AG04450 (cell line): ENCODE data around the gene EPB41L2. TPM values are rescaled to one million over a fixed set of nuclear protein-coding genes. Genes with fewer than 3 reads are reported as not detected.
"Not testable (repeated sequence)": the region's sequence is repeated elsewhere in the genome, so short reads cannot be mapped to it uniquely, and the experiment has no call there.

Source experiments
- CTCF ChIA-PET: fragments of 300-600, 350-600 bp; formaldehyde crosslinking; extraction: SDS; loops from one replicate; lab custom pipeline; 2022; ENCODE audit warnings: antibody characterized with exemption, inconsistent platforms; lab: Charles Lee
- POLR2A ChIA-PET: fragments of 350-600 bp; formaldehyde crosslinking; extraction: SDS; loops from one replicate; lab custom pipeline; 2021; ENCODE audit warnings: antibody characterized with exemption, inconsistent platforms; lab: Yijun Ruan, JAX
- DNase-seq: peaks from one replicate; pipeline ENCODE4 v3.0.0-alpha.2; 2011; ENCODE audit warnings: low read depth, low spot score
- H3K27ac ChIP-seq: one replicate; pipeline ENCODE4 v1.5.1; 2012; ENCODE audit warnings: low read depth, low read length, control low read depth
- H3K27me3 ChIP-seq: one replicate; pipeline ENCODE4 v1.6.0; 2012; ENCODE audit warnings: low read length; ENCODE audit not compliant: control insufficient read depth, insufficient read depth
- H3K4me3 ChIP-seq: 2 replicates; pipeline ENCODE4 v1.5.1; 2011; ENCODE audit warnings: mild to moderate bottlenecking, low read depth, low read length, control low read depth
- H3K9me3 ChIP-seq: 2 replicates; pipeline ENCODE4 v1.5.1; 2012; ENCODE audit warnings: low read length; ENCODE audit not compliant: control insufficient read depth, insufficient read depth
- polyA plus RNA-seq: library from polyadenylated mRNA; depleted of rRNA; stranded (reverse); fragments of >200 nt; gene quantifications from 2 replicates; pipeline ENCODE4 v1.2.3, GENCODE V29; 2011
- TF ChIP-seq, protein P1 (sequence below): IDR thresholded peaks from 2 replicates; pipeline ENCODE4 v1.5.1; 2011; ENCODE audit warnings: low read depth, low read length, control low read depth, inconsistent platforms

EPB41L2 gene
- polyA plus RNA-seq, 1 experiment, result 165 TPM

DNA sequence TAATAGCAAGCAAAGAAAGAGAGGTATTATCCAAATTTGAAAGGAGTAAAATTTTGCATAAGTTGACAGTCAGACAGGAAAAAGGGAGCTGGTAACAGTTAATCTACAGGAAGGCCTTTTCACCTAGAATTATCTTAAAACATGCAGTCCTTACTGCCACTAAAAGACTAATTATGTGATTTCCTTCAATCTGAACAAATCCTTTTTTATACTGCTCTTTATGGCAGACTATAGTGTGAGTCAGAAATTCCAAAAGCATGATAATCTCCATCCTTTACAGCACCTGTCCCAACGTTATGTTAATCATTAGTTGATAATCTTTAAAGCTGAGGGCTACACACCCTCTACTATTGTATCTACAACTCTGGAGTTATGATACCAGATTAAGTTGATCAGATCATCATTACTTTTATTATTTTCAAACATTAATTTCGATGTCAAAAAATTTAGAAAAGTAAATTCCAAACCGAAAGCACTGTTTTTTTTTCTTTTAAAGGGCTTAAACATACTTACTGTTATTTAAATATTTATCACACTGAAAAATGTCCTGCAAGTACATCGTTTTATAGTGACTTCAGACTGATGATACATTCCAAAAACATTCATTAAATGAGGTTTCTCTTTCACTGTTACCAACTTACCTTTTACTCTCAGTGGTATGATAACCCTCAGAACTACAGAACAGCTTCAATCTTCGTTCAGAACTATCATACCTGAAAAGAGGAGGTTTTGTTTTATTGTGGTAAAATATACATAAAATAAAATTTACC is 39.1 kb upstream of the EPB41L2 start:
- Histone ChIP-seq H3K27ac (no peak overlapping the region), H3K9me3 (no peaks in the 10 kb centered on the region), H3K27me3 (no peaks in the 10 kb centered on the region), H3K4me3 (no peak overlapping the region)
- DNase-seq, result peak; percentile 4
- ChIA-PET CTCF (interaction anchor here (0.6 to 0.7 kb wide), 2 partner anchors 11 to 38 kb away, joined by 3 to 6 read pairs; no protein-coding TSS in a partner anchor), POLR2A (interaction anchor here (0.6 kb wide), 2 partner anchors 39 to 40 kb away, joined by 4 to 5 read pairs; no protein-coding TSS in a partner anchor)
- TF ChIP-seq, protein P1, sequence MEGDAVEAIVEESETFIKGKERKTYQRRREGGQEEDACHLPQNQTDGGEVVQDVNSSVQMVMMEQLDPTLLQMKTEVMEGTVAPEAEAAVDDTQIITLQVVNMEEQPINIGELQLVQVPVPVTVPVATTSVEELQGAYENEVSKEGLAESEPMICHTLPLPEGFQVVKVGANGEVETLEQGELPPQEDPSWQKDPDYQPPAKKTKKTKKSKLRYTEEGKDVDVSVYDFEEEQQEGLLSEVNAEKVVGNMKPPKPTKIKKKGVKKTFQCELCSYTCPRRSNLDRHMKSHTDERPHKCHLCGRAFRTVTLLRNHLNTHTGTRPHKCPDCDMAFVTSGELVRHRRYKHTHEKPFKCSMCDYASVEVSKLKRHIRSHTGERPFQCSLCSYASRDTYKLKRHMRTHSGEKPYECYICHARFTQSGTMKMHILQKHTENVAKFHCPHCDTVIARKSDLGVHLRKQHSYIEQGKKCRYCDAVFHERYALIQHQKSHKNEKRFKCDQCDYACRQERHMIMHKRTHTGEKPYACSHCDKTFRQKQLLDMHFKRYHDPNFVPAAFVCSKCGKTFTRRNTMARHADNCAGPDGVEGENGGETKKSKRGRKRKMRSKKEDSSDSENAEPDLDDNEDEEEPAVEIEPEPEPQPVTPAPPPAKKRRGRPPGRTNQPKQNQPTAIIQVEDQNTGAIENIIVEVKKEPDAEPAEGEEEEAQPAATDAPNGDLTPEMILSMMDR, result no peak

DNA sequence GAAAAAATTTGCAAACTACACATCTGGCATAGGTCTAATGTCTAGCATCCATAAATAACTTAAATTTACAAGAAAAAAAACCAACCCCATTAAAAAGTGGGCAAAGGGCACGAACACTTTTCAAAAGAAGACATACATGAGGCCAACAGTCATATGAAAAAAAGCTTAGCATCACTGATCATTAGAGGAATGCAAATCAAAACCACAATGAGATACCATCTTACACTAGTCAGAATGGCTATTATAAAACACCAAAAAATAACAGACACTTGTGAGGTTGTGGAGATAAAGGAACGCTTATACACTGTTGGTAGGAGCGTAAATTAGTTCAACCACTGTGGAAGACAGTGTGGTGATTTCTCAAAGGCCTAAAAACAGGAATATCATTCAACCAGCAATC is 33.7 kb upstream of the EPB41L2 start:
- Histone ChIP-seq H3K27ac (no peak overlapping the region), H3K9me3 (peaks cover 4% of the 10 kb centered on the region; the same call in 1 of the 2 replicates), H3K4me3 (no peak overlapping the region), H3K27me3 (no peaks in the 10 kb centered on the region)
- ChIA-PET POLR2A (no interaction called here), CTCF (no interaction called here)
- TF ChIP-seq, protein P1, result no peak
- DNase-seq, result no peak

DNA sequence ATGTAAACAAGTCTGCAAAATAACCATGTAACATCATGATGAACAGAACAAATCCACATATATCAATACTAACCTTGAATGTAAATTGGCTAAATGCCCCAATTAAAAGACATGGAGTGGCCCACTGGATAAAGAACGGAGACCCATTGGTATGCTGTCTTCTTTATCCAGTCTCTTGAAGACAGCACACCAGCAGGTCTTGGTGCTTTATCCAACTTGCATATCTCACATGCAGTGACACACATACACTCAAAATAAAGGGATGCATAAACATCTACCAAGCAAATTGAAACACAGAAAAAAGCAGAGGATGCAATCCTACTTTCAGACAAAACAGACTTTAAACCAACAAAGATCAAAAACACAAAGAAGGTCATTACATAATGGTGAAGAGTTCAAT is 30.3 kb upstream of the EPB41L2 start:
- no peak overlapping the region for H3K4me3 ChIP-seq
- H3K9me3 ChIP-seq, result peaks cover 4% of the 10 kb centered on the region; the same call in 1 of the 2 replicates
- H3K27ac ChIP-seq, result no peak overlapping the region
- H3K27me3 ChIP-seq, result no peaks in the 10 kb centered on the region
- TF ChIP-seq, protein P1, result no peak
- ChIA-PET CTCF (no interaction called here), POLR2A (no interaction called here)
- DNase-seq, result no peak

DNA sequence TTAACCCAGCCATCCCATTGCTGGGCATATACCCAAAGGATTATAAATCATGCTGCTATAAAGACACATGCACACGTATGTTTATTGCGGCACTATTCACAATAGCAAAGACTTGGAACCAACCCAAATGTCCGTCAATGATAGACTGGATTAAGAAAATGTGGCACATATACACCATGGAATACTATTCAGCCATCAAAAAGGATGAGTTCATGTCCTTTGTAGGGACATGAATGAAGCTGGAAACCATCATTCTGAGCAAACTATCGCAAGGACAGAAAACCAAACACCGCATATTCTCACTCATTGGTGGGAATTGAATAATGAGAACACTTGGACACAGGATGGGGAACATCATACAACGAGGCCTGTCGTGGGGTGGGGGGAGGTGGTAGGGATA is 28.9 kb upstream of the EPB41L2 start:
- H3K27ac ChIP-seq, DNase-seq, CTCF ChIA-PET, POLR2A ChIA-PET, H3K27me3 ChIP-seq, H3K4me3 ChIP-seq, H3K9me3 ChIP-seq: not testable (repeated sequence)

DNA sequence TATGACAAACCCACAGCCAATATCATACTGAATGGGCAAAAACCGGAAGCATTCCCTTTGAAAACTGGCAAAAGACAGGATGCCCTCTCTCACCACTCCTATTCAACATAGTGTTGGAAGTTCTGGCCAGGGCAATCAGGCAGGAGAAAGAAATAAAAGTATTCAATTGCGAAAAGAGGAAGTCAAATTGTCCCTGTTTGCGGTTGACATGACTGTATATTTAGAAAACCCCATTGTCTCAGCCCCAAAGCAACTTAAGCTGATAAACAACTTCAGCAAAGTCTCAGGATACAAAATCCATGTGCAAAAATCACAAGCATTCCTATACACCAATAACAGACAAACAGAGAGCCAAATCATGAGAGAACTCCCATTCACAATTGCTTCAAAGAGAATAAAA is 27.3 kb upstream of the EPB41L2 start:
- H3K27me3 ChIP-seq, CTCF ChIA-PET, DNase-seq, H3K27ac ChIP-seq, H3K4me3 ChIP-seq, POLR2A ChIA-PET: not testable (repeated sequence)
- peaks cover 10% of the 10 kb centered on the region for H3K9me3 ChIP-seq

DNA sequence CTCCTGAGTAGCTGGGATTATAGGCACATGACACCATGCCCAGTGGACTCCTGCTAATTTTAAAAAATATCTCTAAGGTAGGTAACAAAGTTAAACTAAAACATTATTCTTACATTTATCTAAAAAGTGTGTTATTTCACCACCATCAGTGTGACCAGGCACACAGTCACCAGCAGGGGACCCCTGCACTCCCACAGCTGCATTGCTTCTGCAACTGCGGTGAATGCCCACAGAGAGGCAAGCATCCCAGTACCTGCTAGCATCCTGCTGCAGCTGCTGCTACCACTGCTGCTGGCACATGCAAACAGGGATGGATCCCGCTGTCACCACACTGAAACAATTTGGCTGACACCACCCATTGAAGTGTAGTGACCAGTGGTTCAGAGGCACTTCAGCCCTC is 21.9 kb upstream of the EPB41L2 start:
- ChIA-PET POLR2A (no interaction called here), CTCF (no interaction called here)
- no peak for DNase-seq

More for the DNA sequence above, 21.9 kb upstream of the EPB41L2 start:
- Histone ChIP-seq H3K27ac (no peak overlapping the region), H3K9me3 (peaks cover 6% of the 10 kb centered on the region), H3K27me3 (no peaks in the 10 kb centered on the region), H3K4me3 (no peak overlapping the region)
- TF ChIP-seq, protein P1, result peak; percentile 21; the same call in 1 of the 2 replicates
